Measurements from ENCODE around the gene SNX32.
"Not testable (repeated sequence)": the region's sequence is repeated elsewhere in the genome, so short reads cannot be mapped to it uniquely, and the experiment has no call there.

SNX32 gene

DNA sequence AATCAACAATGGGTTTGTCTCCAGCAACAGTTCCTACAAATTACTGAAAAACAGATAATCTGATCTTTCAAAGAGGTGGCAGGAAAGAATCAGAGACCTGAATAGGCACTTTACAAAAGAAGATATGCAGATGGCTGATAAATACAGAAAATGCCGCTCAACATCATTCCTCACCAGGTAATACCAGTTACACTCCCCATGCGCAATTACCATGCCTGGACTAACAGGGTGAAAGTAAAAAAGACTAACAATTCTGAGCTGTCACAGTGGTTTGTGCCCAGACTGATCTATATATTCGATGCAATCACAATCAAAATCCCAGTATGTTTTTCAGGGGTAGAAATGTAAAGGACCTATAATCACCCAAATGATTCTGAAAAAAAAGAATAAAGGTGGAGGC, 10.0 kb downstream of the SNX32 start:
- H3K4me3 ChIP-seq (ENCODE audit: severe bottlenecking), result no peak overlapping the region
- H3K4me1 ChIP-seq (ENCODE audit: insufficient read depth, poor library complexity, severe bottlenecking), result no peaks in the 10 kb centered on the region
- DNase-seq (ENCODE audit: low spot score) (no peak), ATAC-seq (ENCODE audit: low read depth) (no peak)
- TF ChIP-seq, protein P1, sequence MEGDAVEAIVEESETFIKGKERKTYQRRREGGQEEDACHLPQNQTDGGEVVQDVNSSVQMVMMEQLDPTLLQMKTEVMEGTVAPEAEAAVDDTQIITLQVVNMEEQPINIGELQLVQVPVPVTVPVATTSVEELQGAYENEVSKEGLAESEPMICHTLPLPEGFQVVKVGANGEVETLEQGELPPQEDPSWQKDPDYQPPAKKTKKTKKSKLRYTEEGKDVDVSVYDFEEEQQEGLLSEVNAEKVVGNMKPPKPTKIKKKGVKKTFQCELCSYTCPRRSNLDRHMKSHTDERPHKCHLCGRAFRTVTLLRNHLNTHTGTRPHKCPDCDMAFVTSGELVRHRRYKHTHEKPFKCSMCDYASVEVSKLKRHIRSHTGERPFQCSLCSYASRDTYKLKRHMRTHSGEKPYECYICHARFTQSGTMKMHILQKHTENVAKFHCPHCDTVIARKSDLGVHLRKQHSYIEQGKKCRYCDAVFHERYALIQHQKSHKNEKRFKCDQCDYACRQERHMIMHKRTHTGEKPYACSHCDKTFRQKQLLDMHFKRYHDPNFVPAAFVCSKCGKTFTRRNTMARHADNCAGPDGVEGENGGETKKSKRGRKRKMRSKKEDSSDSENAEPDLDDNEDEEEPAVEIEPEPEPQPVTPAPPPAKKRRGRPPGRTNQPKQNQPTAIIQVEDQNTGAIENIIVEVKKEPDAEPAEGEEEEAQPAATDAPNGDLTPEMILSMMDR (IDR thresholded peaks at IDR 0.05; ENCODE audit: poor library complexity, severe bottlenecking), result no peak
- no peaks in the 10 kb centered on the region for H3K9me3 ChIP-seq (ENCODE audit: severe bottlenecking)
- no peak overlapping the region for H3K27ac ChIP-seq (ENCODE audit: poor library complexity, severe bottlenecking)
- no peaks in the 10 kb centered on the region for H3K27me3 ChIP-seq (ENCODE audit: insufficient read depth, poor library complexity, severe bottlenecking)
- no peaks in the 10 kb centered on the region for H3K36me3 ChIP-seq (ENCODE audit: low read depth)

DNA sequence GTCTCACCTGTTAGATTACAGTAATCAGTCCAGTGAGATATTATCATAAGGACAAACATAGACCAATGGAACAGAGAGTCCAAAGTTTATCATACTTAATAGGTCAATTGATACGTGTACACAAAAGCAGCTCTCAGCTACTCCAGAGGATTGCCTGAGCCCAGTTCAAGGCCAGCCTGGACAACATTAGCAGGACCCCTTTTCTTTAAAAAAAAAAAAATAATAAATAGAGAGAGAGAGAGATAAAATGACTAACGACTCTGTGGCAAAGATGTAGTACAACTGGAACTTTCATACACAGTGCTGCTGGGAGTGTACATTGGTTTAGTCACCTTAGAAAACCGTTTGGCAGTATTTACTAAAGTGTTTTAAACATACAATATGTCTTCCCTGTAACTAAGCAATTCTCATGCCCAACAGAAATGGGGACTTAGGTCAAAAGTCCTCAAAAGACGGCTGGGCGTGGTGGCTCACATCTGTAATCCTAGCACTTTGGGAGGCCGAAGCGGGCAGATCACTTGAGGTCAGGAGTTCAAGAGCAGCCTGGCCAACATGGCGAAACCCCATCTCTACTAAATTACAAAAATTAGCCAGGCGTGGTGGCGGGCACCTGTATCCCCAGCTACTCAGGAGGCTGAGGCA, 10.6 kb downstream of the SNX32 start:
- no peak for ATAC-seq (ENCODE audit: low read depth)

DNA sequence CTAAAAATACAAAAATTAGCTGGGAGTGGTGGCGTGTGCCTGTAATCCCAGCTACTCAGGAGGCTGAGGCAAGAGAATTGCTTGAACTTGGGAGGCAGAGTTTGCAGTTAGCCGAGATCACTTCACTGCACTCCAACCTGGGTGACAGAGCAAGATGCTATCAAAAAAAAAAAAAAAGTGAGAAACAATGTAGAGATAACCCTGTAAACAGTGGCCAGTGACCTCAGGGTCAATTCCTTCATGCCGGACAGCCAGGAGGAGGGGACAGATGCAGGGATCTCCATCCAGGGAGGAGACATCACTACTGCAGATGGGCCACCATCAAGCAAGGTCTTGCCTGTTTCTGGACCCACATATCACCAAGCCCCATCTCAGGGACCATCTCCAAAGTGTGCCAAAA, 14.0 kb downstream of the SNX32 start:
- no peaks in the 10 kb centered on the region for H3K4me1 ChIP-seq (ENCODE audit: insufficient read depth, poor library complexity, severe bottlenecking)
- H3K27me3 ChIP-seq (ENCODE audit: insufficient read depth, poor library complexity, severe bottlenecking), result no peaks in the 10 kb centered on the region
- TF ChIP-seq, protein P1 (IDR thresholded peaks at IDR 0.05; ENCODE audit: poor library complexity, severe bottlenecking), result no peak
- peaks cover 4% of the 10 kb centered on the region; the same call in 1 of the 2 replicates for H3K36me3 ChIP-seq (ENCODE audit: low read depth)
- no peak overlapping the region for H3K27ac ChIP-seq (ENCODE audit: poor library complexity, severe bottlenecking)
- ATAC-seq (ENCODE audit: low read depth), result no peak
- H3K9me3 ChIP-seq (ENCODE audit: severe bottlenecking), result no peaks in the 10 kb centered on the region
- H3K4me3 ChIP-seq (ENCODE audit: severe bottlenecking), result no peak overlapping the region
- DNase-seq (ENCODE audit: low spot score), result no peak

More for the DNA sequence above, 10.6 kb downstream of the SNX32 start:
- no peaks in the 10 kb centered on the region for H3K9me3 ChIP-seq (ENCODE audit: severe bottlenecking)
- no peaks in the 10 kb centered on the region for H3K27me3 ChIP-seq (ENCODE audit: insufficient read depth, poor library complexity, severe bottlenecking)
- DNase-seq (ENCODE audit: low spot score), result no peak
- H3K27ac ChIP-seq (ENCODE audit: poor library complexity, severe bottlenecking), result no peak overlapping the region
- H3K36me3 ChIP-seq (ENCODE audit: low read depth), result no peaks in the 10 kb centered on the region
- TF ChIP-seq, protein P1 (IDR thresholded peaks at IDR 0.05; ENCODE audit: poor library complexity, severe bottlenecking), result no peak
- no peak overlapping the region for H3K4me3 ChIP-seq (ENCODE audit: severe bottlenecking)
- H3K4me1 ChIP-seq (ENCODE audit: insufficient read depth, poor library complexity, severe bottlenecking), result no peaks in the 10 kb centered on the region

DNA sequence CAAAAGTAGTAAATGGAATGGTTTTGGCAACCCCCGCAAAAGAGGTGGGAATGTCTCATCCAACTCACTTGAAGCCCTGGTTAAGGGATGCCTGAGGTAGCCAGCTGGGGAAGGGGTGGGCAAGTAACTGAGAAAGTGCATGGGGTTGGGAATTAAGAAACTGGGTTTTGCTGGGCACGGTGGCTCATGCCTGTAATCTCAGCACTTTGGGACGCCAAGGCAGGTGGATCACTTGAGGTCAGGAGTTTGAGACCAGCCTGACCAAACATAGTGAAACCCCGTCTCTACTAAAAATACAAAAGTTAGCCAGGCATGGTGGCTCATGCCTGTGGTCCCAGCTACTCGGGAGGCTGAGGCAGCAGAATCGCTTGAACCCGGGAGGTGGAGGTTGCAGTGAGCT, 14.9 kb downstream of the SNX32 start:
- H3K36me3 ChIP-seq (ENCODE audit: low read depth), result peaks cover 12% of the 10 kb centered on the region
- not testable (repeated sequence) for H3K4me1 ChIP-seq (ENCODE audit: insufficient read depth, poor library complexity, severe bottlenecking); H3K27ac ChIP-seq (ENCODE audit: poor library complexity, severe bottlenecking); DNase-seq (ENCODE audit: low spot score); H3K27me3 ChIP-seq (ENCODE audit: insufficient read depth, poor library complexity, severe bottlenecking); H3K4me3 ChIP-seq (ENCODE audit: severe bottlenecking); H3K9me3 ChIP-seq (ENCODE audit: severe bottlenecking); ATAC-seq (ENCODE audit: low read depth)

DNA sequence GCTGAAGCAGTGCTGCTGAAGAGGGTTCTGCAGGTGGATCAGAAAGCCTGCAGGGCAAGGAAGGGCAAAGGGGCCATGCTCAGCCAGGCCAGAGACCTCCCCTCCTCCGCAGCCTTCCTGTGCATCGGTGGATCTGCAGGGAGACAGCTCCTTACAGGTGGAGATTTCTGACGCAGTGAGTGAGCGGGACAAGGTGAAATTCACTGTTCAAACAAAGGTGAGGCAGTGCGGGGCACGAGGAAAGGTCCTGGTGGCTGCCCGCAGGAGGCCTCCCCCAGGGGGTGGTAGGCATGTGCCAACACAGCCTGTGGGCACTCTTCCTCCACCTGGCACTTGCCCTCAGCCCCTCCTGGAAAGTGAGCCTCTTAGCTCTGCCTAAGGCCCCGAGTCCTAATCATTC, 15.6 kb downstream of the SNX32 start:
- H3K4me1 ChIP-seq (ENCODE audit: insufficient read depth, poor library complexity, severe bottlenecking), result no peaks in the 10 kb centered on the region
- DNase-seq (ENCODE audit: low spot score), result peak; percentile 42
- H3K36me3 ChIP-seq (ENCODE audit: low read depth), result peaks cover 18% of the 10 kb centered on the region
- no peaks in the 10 kb centered on the region for H3K27me3 ChIP-seq (ENCODE audit: insufficient read depth, poor library complexity, severe bottlenecking)
- TF ChIP-seq, protein P1 (IDR thresholded peaks at IDR 0.05; ENCODE audit: poor library complexity, severe bottlenecking), result no peak
- no peaks in the 10 kb centered on the region for H3K9me3 ChIP-seq (ENCODE audit: severe bottlenecking)
- peak; percentile 5; the same call in 2 of the 3 replicates for ATAC-seq (ENCODE audit: low read depth)
- H3K4me3 ChIP-seq (ENCODE audit: severe bottlenecking), result no peak overlapping the region
- no peak overlapping the region for H3K27ac ChIP-seq (ENCODE audit: poor library complexity, severe bottlenecking)
